Cerebellar nuclear complex (tissue), 1 donor: ENCODE data around the gene PTPA.
A peak's percentile ranks its signal among the peaks of the same experiment; 100 is the strongest.
"Not testable (repeated sequence)": the region's sequence is repeated elsewhere in the genome, so short reads cannot be mapped to it uniquely, and the experiment has no call there.

Source experiments
- DNase-seq, 2 experiments: peaks; one replicate each; lab custom pipeline; 2025; lab: John Stamatoyannopoulos, UW

PTPA gene

DNA sequence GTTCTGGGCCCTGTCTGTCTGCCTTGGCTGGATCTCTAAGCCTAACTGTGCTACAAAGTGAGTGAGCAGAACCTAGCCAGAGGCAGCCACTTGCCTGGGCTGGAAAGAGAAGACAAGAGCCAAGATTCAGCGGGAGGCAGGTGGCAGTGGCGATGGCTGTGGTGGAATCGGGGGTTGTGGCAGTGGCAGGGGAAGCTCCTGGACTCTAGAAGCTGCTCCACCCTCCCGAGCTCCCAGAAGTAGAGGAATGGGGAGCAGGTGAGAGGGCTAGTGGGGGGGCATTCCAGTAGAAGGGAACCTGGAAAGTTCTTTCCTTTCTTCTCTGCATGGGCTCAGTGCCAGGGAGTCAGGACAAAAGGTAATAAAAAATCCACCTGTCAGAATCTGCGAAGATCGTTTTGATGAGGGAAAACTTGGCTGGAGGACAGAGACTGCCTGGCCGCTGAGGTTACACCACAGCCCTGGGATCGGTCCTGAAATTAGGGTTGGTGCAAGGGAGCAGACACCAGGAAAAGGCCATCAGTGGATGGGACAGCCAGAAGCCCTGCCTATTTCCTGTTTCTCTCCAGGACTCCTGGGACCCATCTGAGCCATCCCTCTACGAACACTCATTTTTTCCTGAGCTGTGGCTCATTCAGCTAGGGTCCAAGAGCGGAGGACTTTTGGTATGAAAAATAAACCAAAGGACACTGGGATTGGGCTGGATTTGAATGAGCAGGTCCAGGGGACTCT lies 2.2 kb upstream of the PTPA start:
- DNase-seq = no peak

DNA sequence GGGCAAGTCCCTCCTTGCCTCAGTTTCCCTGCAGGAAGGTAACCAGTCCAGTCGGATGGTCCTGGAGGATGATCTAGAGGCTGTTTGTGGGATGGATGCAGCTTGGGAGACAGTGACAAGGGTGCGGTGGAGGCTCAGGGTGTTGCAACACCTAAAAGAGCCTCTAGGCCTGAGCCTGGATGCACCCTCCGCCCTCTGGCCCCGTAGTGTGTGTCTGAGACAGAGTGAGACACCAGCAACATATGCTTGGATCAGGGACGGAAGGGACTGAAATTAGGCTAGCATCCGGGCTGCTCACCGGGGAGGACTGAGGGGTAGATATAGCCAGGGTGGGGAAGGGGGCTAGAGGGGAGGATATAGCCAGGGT lies 1.7 kb upstream of the PTPA start:
- DNase-seq = no peak

DNA sequence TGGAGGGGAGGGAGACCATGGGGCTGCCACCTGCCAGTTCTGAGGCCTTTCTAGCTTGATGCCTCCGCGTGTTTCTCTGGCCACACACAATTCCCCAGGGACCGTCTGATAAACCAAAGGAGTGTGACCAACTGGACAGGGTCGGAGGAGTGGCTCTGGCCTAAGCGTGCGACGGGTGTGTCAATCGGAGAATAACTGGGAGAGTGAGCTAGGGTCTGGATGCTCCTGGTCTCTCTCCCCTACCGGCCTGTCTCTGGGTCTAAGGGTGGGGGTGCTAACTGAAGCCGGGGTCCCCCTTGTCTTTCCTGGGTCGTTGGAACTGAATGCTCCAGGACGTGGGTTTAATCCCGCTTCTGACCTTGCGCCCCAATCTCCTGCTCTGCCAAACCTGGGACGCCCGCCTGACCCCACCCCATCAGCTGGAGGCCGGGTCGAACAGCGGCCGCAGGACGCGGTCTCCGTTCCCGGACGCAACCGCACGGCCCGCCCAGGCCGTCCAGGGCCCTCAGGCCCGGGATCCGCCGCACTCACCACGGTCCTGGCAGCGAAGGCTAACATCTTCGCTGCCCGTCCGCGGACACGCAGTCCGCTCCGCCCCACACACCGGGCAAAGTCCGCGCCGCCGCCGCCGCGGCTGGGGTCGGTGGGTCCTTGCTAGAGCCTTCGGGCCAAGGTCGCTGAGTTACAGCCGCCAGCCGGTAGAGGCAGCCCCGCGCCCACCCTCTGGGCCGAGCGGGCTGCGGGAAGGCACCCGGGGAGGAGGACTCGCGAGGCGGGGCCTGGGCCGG lies 1.1 kb upstream of the PTPA start:
- DNase-seq = no peak

DNA sequence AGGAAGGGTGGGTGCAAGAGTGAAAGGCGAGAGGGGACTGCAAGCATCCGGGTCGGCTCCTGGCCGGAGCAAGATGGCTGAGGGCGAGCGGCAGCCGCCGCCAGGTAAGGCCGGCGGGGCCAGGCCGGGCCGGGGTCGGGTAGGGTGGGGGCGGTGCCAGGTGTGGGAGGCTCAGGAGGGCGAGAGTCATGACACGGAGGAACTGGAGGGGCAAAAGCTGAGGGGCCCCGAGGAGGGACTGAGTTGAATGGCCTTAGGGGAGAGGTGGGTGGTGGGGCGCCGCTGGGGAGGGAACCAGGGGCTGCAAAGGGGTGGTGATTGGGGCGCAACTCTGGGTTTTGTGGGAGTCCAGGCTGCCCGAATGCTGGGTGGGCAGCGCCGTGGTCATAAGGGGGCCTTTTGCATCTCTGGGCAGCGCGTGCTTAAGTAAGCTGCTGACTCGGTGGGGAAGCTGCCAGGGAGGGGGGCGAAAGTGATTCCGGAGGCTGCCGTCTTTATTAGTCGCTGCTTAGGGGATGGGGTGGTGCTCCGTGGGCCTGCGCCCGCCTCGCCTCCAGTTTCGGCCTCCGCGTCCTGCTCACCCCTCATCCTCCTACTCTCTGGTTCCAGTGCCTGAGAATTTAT lies 425 bp downstream of the PTPA start:
- DNase-seq = no peak

DNA sequence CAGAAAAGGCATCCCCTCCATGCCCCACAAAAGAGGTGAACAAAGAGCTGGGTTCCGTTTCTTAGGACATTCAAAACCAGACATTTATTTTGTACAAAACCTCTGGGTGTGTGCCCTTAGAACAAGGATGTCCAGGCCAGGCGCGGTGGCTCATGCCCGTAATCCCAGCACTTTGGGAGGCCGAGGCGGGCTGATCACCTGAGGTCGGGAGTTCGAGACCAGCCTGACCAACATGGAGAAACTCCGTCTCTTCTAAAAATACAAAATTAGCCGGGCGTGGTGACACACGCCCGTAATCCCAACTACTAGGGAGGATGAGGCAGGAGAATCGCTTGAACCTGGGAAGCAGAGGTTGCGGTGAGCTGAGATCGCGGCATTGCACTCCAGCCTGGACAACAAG lies 1.3 kb downstream of the PTPA start:
- DNase-seq = not testable (repeated sequence)

DNA sequence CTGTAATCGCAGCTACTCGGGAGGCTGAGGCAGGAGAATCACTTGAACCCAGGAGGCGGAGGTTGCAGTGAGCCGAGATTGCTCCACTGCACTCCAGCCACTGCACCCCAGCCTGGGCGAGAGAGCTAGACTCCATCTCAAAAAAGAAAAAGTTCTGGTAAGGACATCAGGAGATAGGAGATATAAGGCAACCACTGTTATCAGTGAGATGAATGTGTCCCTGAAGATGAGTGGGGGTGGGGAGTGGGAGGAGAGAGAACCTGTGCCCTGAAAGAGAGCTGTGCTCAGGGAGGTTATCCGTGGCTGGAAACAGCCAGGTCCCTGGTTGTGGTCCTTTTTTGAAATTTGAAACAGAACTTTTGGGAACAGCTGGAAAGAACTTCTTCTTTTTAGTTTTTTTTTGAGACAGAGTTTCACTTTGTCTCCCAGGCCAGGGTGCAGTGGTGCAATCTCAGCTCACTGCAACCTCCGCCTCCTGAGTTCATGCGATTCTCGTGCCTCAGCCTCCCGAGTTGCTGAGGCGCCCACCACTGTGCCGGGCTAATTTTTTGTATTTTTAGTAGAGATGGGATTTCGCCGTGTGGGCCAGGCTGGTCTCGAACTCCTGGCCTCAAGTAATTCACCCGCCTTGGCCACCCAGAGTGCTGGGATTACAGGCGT lies 2.6 kb downstream of the PTPA start:
- no peak for DNase-seq

DNA sequence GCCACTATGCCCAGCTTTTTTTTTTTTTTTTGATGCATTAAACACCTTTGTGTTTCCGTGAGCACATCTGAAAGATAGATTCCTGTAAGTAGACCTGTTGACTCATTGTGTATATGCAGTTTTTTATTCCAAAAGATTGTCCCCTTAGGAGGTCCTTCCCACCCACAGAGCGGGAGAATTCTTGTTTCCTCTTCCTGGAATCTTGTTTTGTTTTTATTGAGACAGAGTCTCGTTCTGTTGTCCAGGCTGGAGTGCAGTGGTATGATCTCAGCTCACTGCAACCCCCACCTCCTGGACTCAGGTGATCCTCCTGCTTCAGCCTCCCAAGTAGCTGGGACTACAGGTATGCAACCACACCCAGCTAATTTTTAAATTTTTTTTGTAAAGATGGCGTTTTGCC lies 7.6 kb downstream of the PTPA start:
- DNase-seq = no peak

DNA sequence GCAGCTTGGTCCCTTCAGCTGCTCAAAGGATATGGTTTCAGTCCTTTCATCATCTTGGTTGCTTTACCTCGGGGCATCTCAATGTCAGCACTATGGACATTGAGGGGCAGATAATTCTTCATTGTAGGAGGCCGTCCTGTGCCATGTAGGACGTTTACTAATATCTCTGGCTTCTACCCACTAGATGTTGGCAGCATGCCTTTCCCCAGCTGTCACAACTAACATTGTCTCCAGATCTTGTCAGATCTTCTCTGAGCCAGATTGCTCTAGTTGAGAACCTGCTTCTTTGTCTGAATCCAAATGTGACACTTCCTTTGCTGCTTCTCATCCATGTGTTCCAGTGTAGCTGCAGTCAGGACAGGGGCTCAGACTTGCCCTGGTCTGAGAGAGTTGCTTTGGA lies 10.3 kb downstream of the PTPA start:
- DNase-seq = no peak

DNA sequence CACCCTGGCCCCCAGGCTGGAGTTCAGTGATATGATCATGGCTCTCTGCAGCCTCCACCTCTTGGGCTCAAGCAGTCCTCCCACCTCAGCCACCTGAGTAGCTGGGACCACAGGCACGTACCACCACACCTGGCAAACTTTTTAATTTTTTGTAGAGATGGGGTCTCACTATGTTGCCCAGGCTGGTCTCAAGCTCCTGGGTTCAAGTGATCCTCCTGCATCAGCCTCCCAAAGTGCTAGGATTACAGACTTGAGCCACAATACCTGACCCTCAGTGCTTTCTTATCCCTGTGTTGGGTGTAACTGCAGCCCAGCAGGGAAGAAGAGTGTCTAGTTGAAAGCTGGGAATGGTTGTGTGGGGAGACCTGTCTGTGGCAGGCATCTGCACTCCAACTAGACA lies 10.9 kb downstream of the PTPA start:
- DNase-seq = no peak

DNA sequence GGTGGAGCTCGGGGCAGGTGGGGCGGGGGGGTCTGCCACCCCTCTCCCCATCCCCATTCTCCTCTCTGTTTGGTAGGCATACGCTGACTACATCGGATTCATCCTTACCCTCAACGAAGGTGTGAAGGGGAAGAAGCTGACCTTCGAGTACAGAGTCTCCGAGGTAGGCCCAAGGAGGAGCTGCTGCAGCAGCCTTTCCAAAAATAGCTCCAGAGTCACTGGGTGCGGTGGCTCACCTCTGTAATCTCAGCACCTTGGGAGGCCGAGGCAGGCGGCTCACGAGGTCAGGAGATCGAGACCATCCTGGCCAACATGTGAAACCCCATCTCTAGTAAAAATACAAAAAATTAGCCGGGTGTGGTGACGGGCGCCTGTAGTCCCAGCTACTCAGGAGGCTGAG lies 11.8 kb downstream of the PTPA start:
- DNase-seq = not testable (repeated sequence)

DNA sequence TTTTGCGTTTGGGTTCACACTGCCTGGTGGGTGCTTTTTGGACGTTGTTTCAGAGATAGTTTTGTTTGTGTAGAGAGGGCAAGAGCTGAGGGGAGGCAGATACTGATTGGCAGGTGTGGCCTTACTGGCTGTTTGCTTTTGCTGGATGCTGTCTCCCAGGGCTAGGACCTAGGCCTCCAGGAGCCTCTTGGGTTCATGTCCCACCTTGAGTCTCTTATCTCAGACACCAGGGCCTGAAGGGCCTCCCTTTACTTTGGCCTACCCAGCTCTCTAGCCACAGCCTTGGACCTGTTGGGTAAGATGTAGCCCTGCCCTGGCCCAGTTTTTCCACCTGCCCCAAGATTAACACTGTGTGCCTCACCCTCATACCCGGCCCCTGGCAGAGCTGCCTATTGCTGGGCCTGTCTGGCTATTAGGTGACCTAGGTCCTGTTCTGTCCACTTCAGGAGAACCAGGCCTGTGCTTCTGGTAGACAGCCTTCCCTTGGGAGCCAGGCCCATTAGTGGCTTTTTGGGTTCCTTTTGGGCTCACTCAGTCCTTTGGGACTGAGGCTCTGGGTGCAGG lies 13.4 kb downstream of the PTPA start:
- no peak for DNase-seq

DNA sequence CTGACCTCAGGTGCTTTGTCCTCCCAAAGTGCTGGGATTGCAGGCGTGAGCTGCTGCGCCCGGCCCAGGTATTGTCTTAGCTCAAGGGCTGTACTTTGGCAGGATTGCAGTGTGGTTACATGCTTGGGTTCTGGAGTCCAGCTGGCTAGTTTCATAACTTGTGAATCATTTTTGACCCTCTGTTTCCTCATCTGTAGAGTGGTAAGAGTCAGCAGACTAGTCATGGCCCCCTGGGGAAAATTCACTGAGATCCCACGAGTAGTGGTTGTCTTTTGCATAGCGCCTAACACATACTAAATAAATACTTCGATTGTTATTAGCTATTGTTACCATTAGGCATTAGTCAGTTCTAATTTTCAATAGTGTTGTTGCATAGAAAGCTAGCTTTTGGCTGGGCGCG lies 14.3 kb downstream of the PTPA start:
- no peak for DNase-seq

DNA sequence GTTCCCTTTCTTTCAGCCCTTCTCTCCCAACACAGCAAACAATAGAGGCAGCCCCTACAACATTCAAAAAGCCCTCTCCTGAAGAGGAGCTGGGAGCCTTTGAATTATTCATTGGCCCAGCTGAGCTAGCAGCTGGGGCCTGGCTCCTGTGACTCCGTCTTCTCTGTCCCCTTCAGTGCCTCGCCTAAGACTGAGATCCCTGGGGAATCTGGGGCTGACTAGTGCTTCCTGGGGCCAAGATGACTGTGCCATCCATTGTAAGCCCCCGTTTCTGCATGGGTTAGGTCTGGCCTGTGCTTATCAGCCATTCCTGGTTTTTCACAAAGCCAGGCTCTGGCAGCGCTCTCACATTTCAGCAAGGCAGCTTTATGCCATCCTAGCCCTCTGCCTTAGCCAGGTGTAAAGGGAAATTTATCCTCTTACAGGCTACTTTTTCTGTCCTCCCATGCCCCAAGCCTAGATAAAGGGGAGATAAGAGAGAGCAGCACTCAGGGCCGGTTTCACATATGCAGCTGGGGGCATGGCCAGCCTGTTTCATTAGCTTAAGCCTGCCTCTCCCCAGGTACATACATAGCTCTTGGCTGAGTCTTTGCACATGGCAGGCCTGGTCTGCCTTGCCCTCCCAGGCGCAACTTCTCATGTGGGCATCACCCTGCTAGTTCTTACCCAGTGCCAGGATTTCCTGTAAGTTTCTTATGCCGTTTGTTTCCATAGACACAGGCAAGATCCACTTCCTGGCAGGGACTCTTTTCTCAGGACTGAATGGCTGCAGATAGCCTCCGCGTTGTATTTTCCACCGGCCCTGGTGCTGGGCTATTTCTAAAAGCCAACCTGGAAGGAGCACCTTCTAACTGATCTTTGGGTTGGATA lies 15.8 kb downstream of the PTPA start:
- DNase-seq = no peak

DNA sequence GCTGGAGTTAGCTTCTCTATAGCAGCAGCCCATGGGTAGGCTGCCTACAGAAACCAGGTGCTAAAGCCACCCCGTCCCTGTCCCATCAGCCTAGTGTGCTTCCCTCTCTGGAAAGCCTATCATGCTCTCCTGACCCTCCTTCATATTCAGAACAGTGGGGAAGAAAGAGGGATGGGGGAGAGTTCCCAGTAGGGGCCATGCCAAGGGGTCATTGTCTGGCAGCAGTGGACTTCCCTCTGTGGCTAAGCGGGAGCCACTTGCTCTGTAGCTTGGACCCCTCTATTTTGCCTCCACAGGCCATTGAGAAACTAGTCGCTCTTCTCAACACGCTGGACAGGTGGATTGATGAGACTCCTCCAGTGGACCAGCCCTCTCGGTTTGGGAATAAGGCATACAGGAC lies 17.5 kb downstream of the PTPA start:
- DNase-seq = no peak

DNA sequence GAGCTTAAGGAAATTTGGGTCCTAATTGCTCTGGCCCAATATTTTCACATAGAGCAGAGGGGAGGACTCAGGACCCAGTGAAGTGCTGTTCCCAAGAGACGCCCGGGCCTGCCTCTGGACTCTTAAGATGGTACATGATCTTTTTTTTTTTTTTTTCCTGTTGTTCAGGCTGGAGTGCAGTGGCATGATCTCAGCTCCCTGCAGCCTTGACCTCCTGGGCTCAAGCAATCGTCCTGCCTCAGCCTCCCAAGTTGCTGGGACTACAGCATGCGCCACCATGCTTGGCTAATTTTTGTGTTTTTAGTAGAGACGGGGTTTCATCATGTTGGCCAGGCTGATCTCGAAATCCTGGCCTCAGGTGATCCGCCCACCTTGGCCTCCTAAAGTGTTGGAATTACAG lies 19.1 kb downstream of the PTPA start:
- not testable (repeated sequence) for DNase-seq

DNA sequence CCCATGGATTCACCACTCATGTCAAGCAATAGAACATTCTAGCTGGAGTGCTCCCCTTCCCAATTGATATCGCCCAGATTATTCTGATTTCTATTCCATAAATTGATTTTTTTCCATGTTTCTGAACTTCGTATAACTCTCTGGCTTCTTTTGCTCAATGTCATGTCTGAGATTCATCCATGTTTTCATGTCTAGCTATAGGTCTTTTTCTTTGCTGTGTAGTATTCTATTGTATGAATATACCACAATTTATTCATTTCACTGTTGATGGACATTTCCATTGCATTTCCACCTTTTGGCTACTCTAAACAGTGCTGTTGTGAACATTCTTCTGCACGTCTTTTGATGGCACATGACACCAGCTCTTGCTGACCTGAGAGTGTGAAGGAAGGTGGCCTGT lies 19.6 kb downstream of the PTPA start:
- DNase-seq = no peak

DNA sequence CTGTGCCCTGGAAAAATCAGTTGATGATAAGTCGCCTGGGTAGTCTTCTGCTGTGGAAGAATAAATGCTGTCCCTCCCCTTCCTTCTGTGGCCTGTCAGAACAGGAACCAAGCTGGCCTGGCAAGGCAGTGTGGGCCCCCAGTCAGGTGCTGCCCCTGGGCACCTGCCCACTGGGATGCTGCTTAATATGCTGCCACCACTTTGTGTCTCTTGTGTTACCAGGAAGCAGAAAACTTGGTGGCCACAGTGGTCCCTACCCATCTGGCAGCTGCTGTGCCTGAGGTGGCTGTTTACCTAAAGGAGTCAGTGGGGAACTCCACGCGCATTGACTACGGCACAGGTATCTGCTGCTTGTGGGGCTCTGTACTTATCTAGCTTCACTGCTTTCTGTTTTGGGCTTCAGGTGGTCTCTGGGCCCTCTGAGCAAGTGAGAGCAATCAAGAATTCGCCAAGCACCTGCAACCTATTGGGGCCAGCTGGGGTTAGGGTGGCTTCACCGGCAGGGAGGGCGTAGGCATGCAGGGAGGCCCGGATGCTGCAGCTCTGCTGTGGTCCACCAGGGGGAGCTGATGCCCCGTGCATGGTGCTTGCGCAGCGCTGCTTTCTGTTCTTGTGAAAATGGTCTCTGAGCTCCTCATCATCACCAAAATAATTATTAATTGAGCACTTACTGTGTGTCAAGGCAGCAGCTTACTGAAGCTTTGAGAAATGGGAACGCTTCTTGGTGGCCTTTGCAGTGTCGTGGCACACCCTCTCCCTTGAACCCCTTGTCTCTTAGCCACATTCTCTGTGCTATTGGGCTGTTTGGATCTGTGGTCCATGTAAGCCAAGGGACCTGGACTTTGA lies 20.3 kb downstream of the PTPA start:
- peak in 1 of 2 experiments; percentile 34 for DNase-seq

DNA sequence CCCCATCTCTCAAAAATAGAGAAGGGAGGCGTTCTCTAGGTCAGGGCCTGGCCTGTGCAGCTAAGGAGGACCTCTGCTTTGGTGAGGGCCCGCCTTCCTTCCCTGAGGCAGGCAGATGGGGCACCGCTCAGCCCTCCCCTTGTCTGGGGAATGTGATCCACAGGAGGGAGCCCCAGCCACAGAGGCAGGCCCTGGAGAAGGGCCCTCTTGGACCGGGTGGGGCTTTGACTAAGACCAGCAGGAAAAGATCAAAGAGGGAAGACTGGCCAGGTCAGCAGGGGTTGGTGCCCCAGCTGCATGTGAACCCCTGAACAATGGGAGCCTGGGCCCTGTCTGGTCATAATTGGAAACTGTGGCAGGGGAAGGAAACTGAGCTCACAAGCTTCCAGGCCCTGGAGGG lies 21.9 kb downstream of the PTPA start:
- no peak for DNase-seq

DNA sequence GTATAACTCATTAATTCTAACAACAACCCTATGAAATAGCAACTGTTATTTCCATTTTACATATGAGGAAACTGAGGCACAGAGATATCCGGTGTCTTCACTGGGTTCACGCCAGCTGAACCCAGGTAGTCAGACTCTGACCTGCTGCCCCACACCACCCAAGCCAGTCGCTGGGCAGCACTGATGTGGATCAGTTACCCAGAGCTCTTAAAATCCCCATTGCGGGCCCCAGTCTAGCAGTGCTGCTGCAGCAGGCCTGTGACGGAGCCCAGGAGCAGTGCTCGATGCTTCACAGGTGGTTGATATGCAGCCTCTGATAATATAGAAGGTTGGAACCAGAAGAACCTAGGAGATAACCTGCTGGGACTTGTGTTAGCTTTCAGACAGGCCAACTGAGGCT lies 24.3 kb downstream of the PTPA start:
- no peak for DNase-seq

DNA sequence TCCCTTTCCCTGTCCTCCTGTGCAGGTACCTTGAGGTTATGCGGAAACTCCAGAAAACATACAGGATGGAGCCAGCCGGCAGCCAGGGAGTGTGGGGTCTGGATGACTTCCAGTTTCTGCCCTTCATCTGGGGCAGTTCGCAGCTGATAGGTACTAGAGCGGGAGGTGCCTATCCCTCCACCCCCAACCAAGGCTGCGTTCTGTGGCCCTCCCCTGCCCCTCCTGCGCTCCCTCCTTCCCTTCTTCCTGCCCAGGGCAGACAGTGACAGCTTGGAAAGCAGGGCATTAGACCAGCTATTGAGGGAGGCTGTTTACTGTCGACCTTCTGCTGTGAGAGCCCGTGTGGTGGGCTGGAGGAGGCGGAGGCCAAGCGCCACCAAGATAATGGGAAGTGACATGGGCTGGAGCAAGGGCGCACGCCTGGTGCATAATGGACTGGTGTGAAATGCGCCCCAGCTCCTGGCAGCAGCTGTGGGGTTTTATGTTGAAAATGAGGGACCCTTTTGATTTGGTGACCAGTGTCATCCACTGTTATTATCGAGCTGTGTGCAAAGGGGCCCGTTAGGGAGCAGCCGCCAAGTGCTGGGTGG lies 25.3 kb downstream of the PTPA start:
- DNase-seq = no peak
